GM10266 (cell line): Measurements from ENCODE around the gene FLNA.

ENCODE experiments used
- DNase-seq: peaks from one replicate; pipeline ENCODE4 v3.0.0; 2012; ENCODE audit errors: extremely low spot score
- TF ChIP-seq, protein P1 (sequence below): IDR thresholded peaks from 2 replicates; pipeline ENCODE4 v1.5.1; 2012; ENCODE audit warnings: mild to moderate bottlenecking, low read depth; ENCODE audit not compliant: control insufficient read depth, insufficient read depth; ENCODE audit errors: missing control alignments

FLNA gene

DNA sequence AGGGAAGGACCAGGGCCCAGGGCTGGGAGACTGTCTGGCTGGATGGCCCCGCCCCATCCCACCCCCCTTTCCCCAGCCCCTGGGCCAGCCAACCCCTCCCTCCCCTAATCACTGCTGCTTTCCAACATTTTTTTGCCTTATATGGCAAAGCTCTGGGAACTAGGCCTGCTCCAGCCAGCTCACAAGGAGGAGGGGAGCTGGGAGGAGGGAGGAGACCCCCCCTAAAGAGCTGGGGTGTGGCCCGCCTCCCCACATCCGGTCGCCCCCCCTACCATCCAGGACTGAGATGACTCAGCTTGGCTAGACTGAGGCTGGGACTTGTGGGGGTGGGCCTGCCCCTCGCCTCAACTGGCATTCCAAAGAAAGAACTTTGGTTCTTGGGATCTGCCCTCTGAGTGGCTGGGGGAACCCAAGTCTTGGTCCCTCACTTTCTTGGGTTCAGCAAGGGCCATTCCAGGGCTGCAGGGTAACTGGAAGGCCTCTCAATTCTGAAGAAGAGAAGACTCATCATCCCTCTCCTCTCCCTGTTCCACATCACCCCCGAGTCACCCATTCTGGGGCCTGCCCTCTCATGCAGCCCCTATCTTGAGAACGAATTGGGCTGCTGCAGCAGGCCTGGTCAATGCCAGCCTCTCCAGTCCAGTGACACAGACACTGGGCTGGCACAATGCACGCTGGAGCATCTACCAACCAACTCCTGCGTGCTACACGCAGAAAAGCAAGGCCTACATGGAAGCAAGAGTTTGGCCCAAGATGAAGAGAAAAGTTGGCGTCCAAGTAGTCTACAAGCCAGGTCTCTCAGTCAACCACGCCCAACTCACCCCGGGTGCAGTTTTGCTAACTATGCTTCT lies 4.8 kb downstream of the FLNA start:
- TF ChIP-seq, protein P1, sequence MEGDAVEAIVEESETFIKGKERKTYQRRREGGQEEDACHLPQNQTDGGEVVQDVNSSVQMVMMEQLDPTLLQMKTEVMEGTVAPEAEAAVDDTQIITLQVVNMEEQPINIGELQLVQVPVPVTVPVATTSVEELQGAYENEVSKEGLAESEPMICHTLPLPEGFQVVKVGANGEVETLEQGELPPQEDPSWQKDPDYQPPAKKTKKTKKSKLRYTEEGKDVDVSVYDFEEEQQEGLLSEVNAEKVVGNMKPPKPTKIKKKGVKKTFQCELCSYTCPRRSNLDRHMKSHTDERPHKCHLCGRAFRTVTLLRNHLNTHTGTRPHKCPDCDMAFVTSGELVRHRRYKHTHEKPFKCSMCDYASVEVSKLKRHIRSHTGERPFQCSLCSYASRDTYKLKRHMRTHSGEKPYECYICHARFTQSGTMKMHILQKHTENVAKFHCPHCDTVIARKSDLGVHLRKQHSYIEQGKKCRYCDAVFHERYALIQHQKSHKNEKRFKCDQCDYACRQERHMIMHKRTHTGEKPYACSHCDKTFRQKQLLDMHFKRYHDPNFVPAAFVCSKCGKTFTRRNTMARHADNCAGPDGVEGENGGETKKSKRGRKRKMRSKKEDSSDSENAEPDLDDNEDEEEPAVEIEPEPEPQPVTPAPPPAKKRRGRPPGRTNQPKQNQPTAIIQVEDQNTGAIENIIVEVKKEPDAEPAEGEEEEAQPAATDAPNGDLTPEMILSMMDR: no peak
- DNase-seq: peak; percentile 53

DNA sequence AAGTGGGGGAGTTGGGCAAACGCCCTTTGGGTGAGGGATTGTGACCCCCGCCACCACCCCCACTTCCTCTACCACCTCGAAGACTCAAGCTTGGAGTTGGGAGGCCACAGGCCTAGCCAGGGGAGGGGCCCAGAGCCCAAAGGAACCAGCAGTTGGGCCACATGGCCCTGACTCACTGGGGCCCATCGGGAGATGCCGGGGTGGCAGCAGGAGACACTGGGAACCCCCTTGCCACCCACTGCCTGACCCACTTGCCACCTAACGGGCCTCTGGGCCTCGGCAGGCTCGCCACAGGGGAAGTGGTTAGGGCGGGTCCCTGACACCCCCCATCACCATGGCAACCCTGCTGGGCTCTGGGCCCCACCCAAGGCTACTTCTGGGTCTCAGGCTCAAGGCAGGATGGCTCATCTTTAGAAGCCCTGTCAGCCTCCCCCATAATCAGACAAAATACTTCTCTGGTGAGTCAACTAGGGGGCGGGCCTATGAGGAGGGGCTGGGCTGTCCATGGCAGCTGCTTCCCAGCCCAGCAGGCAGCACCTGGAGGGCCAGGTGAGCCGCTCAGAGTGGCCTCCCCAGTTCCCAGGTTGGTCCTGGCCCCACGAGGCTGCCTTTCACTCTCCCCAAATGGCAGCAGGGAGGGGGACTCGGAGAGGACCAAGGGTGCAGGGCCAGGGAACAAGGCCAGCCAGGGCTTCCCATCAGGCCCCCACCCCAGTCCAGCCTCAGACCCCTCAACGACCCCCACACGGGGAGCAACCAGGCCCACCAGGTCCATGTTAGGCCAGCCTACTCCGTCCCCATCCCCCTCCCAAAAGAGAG lies 5.6 kb downstream of the FLNA start:
- peak; percentile 71 for DNase-seq
- TF ChIP-seq, protein P1: no peak

DNA sequence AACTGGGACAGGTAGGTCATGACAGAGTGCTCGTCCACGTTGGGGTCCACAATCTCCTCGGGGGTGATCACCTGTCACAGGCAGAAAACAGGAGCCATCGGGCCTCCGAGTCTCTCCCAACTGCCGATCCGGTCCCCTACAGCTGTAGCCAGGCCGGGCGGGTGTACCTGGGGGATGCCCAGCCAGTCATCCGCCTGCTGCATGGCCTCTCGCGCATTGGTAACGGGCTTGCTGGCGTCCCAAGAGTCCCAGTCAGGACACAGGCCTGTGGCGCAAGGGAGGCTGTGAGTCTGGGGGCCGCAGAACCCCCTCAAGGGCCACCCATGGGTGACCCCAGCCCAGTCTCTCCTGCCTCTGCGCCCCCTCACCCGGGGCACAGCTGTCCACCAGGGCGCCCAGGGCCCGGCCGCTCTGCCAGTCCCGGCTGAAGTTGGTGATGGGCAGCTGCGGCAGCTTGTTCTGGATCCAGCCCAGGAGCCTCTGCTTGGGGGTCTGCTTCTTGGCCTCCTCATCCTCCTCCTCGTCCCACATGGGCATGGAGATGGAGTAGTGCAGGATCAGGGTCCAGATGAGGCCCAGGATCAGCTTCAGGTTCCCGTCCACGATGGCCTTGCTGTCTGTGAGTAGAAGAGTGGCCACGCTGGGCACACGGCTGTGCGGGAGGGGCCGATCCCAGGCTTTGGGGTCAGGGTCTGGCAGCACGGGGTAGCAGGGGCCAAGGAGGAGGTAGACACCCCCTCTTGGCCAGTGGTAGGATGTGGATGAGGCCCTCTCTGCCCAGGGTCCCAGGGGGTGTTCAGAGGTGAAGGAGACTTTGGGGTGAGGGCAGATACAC lies 6.7 kb downstream of the FLNA start:
- no peak for DNase-seq
- TF ChIP-seq, protein P1: no peak

DNA sequence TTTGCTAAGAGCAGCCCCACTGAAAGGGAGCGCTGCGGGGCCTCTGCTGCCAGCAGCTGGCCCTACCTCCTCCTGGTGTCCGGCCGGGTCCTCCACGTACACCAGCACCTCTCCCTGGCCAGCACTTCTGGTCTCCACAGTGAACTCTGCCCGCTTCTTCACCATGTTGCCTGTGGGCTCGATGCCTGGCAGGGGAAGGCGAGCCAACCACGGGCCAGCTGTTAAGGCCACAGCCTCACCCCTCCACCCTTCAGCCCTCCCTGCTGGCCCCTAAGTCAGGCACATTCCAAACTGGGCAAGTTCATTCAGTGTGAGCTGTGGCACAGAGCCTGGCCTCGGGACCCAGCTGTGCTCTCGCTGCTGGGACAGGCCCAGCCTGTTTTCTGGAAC lies 7.8 kb downstream of the FLNA start:
- DNase-seq: no peak
- TF ChIP-seq, protein P1: no peak

DNA sequence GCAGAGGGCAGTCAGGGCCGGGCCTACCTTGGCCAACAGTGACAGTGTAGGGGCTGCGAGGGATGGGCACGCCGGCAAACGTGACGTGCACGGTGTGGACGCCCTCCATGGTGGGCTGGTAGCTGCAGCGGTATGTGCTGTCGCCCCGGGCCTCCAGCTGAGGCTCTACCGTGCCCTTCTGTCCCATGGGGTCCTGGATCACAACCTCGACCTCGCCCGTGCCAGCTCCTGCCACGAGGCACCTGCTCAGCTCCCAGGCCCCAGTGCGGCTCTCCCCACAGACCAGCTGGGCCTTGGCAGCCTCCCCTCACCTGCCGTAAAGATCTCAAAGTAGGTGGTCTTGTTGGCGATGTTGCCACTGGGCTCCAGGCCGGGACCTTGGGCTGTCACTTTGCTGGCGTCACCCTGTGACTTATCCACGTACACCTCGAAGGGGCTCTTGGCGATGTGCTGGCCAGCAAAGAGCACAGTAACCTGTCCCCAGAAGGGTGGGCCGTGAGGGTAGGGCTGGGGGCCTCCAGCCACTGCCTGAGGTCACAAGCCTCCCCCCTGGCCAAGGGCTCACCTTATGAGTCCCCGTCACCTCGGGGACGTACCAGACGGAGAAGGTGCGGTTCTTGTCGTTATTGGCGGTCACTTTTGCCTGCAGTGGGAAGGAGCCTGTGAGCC lies 8.3 kb downstream of the FLNA start:
- TF ChIP-seq, protein P1: no peak
- no peak for DNase-seq

DNA sequence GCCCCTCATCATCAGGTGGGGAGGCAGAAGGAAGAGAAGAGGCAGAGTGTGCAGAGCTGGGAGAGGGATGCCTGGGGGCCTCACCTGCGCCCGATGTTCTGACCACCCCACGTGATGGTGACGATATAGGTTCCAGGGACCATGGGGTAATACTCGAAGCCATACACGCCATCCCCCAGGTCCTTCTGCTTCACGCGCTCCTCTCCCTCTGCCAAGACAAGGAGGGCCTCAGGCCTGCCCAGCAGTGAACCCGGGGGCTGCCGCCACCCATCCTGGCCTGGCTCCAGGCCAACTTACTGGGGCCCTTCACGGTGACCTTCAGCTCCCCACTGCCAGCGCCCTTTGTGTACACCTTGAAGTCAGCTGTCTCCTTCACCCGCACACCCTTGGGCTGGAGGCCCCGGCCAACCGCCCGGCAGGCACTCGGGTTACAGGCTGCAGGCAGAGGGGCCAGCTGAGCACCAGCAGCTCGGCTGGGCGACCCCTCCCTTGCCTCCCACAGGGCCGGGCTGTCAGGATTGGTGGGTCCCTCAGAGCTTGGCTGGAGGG lies 9.3 kb downstream of the FLNA start:
- no peak for DNase-seq
- TF ChIP-seq, protein P1: no peak
